Measurements from ENCODE around the gene S100A8.

S100A8 gene

GRCh38 chr1:153341431-153341934 lies 49.4 kb downstream of the S100A8 start:
- FAIRE-seq (no peak), DNase-seq (ENCODE audit: insufficient read length, low spot score) (no peak)
- no peak for TF ChIP-seq CTCF (IDR thresholded peaks at IDR 0.05; ENCODE audit: insufficient read depth, missing control alignments)

GRCh38 chr1:153340356-153340755 lies 50.5 kb downstream of the S100A8 start:
- no peak for FAIRE-seq
- TF ChIP-seq CTCF (IDR thresholded peaks at IDR 0.05; ENCODE audit: insufficient read depth, missing control alignments), result no peak
- no peak for DNase-seq (ENCODE audit: insufficient read length, low spot score)

Measured in D721Med (cell line).